Mucosa of stomach (tissue), 1 donor: ENCODE measurements around the gene LGALS3BP.

Experiments
- H3K27me3 ChIP-seq: one replicate; pipeline ENCODE4 v1.7.0; 2013; ENCODE audit warnings: mild to moderate bottlenecking, low read length; ENCODE audit not compliant: control insufficient read depth, insufficient read depth
- H3K36me3 ChIP-seq: one replicate; pipeline ENCODE4 v1.7.0; 2013; ENCODE audit warnings: low read length; ENCODE audit not compliant: control insufficient read depth, insufficient read depth
- H3K4me1 ChIP-seq: one replicate; pipeline ENCODE4 v1.7.0; 2013; ENCODE audit warnings: mild to moderate bottlenecking, low read length; ENCODE audit not compliant: control insufficient read depth, insufficient read depth
- H3K4me3 ChIP-seq: one replicate; pipeline ENCODE4 v1.7.0; 2013; ENCODE audit warnings: low read length
- H3K9ac ChIP-seq: one replicate; pipeline ENCODE4 v1.7.0; 2013; ENCODE audit warnings: mild to moderate bottlenecking, low read length, moderate library complexity
- H3K9me3 ChIP-seq: one replicate; pipeline ENCODE4 v1.7.0; 2013; ENCODE audit warnings: mild to moderate bottlenecking, low read length, moderate library complexity; ENCODE audit not compliant: control insufficient read depth
- donor health status: Pancreatic carcinoma.

LGALS3BP gene

DNA sequence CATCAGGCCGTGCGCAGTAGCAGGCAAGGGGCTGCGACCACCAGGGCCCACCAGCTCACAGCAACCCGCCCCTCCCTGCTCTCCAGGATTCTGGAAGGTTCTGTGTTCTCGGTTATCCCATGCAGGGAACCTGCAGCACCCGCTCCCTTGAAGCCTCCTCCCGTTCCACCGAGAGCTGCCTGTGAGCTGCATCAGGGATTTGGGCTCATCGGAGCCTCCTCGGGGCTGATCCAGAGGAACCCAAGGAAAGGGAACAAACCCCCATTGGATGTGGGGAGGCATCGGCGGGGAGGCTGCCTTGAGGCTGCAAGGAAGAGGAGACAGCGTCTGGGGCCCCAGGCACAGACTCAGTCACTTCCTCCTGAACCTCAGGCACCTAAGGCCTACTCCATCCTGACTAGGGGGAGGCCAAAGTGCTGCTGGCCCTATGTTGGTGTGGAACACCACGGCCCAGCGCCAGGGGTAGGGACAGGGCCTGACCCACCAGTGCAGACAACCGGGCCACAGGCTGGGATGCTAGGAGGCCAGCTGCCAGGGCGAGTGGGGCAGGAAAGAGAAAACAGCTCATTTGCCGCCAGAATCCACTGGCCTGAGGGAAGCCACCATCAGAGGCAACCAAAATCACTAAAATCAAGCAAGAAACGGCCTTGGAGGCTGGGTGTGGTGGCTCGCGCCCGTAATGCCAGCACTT, 14.4 kb upstream of the LGALS3BP start:
- H3K27me3 ChIP-seq, result no peaks in the 10 kb centered on the region
- no peak overlapping the region for H3K4me3 ChIP-seq
- H3K36me3 ChIP-seq, result peaks cover 28% of the 10 kb centered on the region
- H3K9ac ChIP-seq, result no peak overlapping the region
- H3K9me3 ChIP-seq, result no peaks in the 10 kb centered on the region
- peaks cover 68% of the 10 kb centered on the region for H3K4me1 ChIP-seq

- H3K9me3 ChIP-seq, result no peaks in the 10 kb centered on the region
- H3K36me3 ChIP-seq, result peaks cover 28% of the 10 kb centered on the region
- no peak overlapping the region for H3K4me3 ChIP-seq
- no peaks in the 10 kb centered on the region for H3K27me3 ChIP-seq
- H3K9ac ChIP-seq, result no peak overlapping the region
- H3K4me1 ChIP-seq, result peaks cover 61% of the 10 kb centered on the region
Observed at GRCh38 chr17:78993241-78993956, 13.7 kb upstream of the LGALS3BP start.

GRCh38 chr17:78992542-78993212, 13.0 kb upstream of the LGALS3BP start:
- no peak overlapping the region for H3K9ac ChIP-seq
- H3K27me3 ChIP-seq, result no peaks in the 10 kb centered on the region
- no peak overlapping the region for H3K4me3 ChIP-seq
- peaks cover 61% of the 10 kb centered on the region for H3K4me1 ChIP-seq
- peaks cover 28% of the 10 kb centered on the region for H3K36me3 ChIP-seq
- no peaks in the 10 kb centered on the region for H3K9me3 ChIP-seq

DNA sequence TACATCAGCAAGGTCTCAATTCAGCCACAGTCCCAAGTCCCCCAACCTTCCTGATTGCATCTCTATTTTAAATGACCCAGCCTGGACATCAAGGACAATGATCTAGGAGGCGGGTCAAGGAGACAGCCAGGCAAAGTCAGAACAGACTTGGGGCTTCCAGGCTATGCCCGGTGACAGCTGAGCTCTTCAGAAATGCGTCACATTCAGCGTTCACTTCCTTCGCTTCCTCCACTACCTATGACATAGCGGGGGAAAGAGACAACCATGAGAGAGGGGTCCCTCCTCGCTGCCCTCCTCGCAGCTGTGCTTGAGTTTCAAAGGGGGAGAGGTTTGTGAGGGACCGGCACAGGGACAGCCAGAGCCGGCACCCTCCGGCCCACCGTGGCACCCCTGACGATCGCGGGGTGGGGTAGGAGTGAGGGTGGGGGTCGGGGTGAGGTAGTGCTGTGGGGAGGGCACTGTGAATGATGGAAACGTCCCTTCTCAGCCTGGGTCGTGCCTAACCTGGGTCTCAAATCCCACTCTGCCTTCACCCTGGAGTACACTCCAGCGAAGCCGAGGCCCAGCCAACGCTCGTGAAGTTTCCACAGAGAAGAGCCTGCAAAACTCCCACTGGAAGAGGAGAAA, 12.3 kb upstream of the LGALS3BP start:
- no peak overlapping the region for H3K9ac ChIP-seq
- peaks cover 61% of the 10 kb centered on the region for H3K4me1 ChIP-seq
- no peaks in the 10 kb centered on the region for H3K9me3 ChIP-seq
- H3K27me3 ChIP-seq, result no peaks in the 10 kb centered on the region
- no peak overlapping the region for H3K4me3 ChIP-seq
- peaks cover 27% of the 10 kb centered on the region for H3K36me3 ChIP-seq

DNA sequence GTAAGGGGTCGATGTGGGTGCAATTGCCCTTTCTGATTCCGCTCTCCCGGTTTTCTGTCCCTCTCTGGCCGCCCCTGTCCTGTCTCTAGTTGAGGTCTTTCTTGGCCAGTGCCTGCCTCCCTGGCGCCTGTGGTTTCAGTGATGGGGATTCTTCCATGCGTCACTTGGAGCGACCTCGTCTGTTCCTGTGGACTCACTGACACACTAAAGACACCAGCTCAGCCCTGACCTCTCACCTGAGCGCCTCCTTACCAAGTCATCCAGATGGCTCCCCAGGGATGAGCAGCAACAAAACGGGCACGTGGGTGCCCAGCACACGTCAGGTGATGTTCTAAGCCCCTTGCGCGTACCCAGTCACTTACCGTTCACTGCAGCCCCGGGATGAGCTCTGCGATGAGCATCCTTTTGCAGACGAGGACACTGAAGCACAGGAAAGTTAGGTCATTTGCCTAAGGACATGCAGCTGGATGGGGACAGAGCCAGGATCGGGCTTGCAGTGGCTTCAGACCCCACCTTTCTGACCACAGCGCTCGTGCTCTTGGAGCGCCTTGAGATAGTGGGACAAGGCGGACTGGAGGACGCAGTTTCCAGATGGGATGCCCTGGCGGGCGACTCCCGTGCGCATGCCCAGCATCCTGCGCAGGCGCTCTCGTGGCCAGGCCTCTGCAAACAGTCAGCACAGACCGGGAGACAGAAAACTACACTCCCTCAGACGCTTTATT, 11.5 kb upstream of the LGALS3BP start:
- peaks cover 18% of the 10 kb centered on the region for H3K36me3 ChIP-seq
- no peaks in the 10 kb centered on the region for H3K9me3 ChIP-seq
- no peaks in the 10 kb centered on the region for H3K27me3 ChIP-seq
- H3K9ac ChIP-seq, result no peak overlapping the region
- peaks cover 60% of the 10 kb centered on the region for H3K4me1 ChIP-seq
- H3K4me3 ChIP-seq, result no peak overlapping the region

DNA sequence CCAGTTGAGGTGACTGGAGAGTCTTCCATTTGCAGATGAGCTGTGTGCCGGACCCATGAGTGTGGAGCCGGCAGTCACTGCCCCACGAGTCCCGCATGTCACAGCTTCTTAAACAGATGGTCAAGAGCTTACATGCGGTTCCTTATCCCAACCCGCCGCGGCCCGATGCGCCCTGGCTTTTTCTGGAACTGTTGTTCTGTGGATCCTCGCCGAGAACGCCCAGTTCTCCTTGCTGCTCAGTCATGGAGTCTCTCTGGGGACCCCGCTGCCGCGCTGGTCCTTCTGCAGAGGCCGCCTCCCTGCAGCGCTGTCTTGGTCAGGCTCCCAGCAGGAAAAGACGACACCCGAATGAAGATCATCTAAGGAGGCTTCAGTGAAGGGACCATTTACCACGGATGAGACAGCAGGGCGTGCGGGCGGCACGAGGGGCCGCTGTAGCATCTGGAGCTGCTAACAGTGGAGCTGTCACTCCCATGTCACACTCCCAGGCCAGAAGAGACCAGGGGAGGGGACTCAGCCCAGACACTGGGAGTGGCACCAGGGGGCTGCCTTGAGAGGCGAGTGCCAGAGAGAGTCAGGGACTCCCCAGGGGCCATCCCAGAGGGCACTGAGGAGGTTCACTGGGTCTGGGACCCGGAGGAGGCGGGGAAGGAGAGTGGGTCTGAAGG, 10.8 kb upstream of the LGALS3BP start:
- H3K27me3 ChIP-seq, result no peaks in the 10 kb centered on the region
- H3K4me3 ChIP-seq, result no peak overlapping the region
- peaks cover 60% of the 10 kb centered on the region for H3K4me1 ChIP-seq
- H3K36me3 ChIP-seq, result peaks cover 18% of the 10 kb centered on the region
- H3K9ac ChIP-seq, result no peak overlapping the region
- H3K9me3 ChIP-seq, result no peaks in the 10 kb centered on the region

- no peaks in the 10 kb centered on the region for H3K9me3 ChIP-seq
- H3K4me3 ChIP-seq, result no peak overlapping the region
Observed at GRCh38 chr17:78988152-78988551, 8.4 kb upstream of the LGALS3BP start.

GRCh38 chr17:78986649-78987328, 7.1 kb upstream of the LGALS3BP start:
- H3K4me1 ChIP-seq, result peaks cover 28% of the 10 kb centered on the region
- peak overlapping the region; percentile 23 for H3K4me3 ChIP-seq
- H3K36me3 ChIP-seq, result peaks cover 8% of the 10 kb centered on the region
- no peaks in the 10 kb centered on the region for H3K27me3 ChIP-seq
- peak overlapping the region; percentile 52 for H3K9ac ChIP-seq
- H3K9me3 ChIP-seq, result no peaks in the 10 kb centered on the region

More at GRCh38 chr17:78988152-78988551, 8.4 kb upstream of the LGALS3BP start:
- Histone ChIP-seq H3K36me3 (peaks cover 12% of the 10 kb centered on the region), H3K4me1 (peaks cover 37% of the 10 kb centered on the region), H3K9ac (no peak overlapping the region), H3K27me3 (no peaks in the 10 kb centered on the region)

DNA sequence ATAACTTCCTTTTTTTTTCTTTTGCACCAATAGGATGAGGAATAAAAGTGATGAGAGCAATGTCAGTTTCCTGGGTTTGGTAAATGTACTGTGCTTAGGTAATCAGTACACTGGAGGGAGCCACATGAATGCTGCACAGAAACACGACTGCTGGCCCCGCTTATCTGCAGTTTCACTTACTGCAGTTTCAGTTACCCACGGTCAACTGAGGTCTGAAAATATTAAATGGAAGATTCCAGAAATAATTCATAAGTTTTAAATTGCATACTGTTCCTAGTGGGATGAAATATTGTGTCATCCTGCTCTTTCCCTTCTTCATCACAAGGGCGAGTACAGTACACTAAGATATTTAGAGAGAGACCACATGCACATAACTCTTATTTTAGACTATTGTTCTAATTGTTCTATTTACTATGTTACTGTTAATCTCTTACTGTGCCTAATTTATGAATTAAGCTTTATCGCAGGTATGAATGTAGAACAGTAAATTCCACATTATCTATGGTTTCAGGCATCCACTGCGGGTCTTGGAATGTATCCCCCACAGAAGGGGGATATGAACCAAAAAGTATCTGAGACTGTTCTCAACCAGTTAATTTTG, 6.4 kb upstream of the LGALS3BP start:
- H3K9me3 ChIP-seq, result no peaks in the 10 kb centered on the region
- H3K9ac ChIP-seq, result peak overlapping the region; percentile 52
- no peaks in the 10 kb centered on the region for H3K27me3 ChIP-seq
- peak overlapping the region; percentile 23 for H3K4me3 ChIP-seq
- peaks cover 28% of the 10 kb centered on the region for H3K4me1 ChIP-seq
- peaks cover 2% of the 10 kb centered on the region for H3K36me3 ChIP-seq

- no peak overlapping the region for H3K9ac ChIP-seq
- no peaks in the 10 kb centered on the region for H3K27me3 ChIP-seq
- H3K4me1 ChIP-seq, result peaks cover 29% of the 10 kb centered on the region
- H3K36me3 ChIP-seq, result no peaks in the 10 kb centered on the region
- H3K4me3 ChIP-seq, result no peak overlapping the region
- H3K9me3 ChIP-seq, result no peaks in the 10 kb centered on the region
Observed at GRCh38 chr17:78985395-78985794, 5.7 kb upstream of the LGALS3BP start.
